Fibroblast of lung (primary cell): ENCODE data around the gene FOXF2.

Source experiments
- EZH2 ChIP-seq: IDR thresholded peaks from 2 replicates; pipeline ENCODE4 v1.5.1; 2012; ENCODE audit warnings: low read length, control low read depth, mild to moderate bottlenecking; ENCODE audit errors: missing control alignments
- TF ChIP-seq, protein P1 (sequence below), 2 donors: IDR thresholded peaks in 1 of 2; conservative IDR thresholded peaks in 1 of 2; 1 replicate in 1 of 2; 2 replicates in 1 of 2; pipeline ENCODE4 v1.5.1; 2011 to 2012; ENCODE audit warnings: low read length in 2 of 2, control low read depth in 1 of 2, inconsistent platforms in 1 of 2, low read depth in 1 of 2, mild to moderate bottlenecking in 1 of 2

DNA sequence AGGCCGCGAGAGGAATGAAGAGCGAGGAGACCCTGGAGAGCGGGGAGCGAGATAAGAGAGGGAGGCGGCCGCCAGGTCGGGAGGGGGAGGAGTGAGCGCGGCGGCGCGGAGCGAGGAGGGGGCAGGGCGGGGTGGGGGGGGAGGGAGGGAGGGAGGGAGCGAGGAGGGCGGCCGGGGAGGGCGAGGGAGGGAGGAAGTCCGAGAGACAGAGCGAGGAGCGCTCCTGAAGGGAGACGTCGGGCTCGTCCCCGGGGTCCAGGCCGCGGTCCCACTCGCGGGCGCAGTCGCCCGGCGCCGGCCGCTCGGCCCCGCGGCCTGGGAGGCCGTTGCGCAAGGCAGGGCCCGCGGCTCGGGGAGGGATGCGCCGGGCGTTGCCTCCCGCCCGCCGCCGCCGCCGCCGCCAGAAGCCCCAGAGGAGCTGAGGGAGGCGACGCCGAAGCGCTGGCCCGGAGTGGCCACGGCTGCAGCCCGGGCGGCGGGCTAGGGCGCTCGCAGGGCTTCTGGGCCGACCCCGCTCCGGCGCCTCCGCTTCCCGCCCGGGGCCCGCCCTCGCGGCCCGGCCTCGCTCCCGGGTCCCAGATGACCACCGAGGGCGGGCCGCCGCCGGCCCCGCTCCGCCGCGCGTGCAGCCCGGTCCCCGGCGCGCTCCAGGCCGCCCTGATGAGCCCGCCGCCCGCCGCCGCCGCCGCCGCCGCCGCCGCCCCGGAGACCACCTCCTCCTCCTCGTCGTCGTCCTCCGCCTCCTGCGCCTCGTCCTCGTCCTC, at the start of gene FOXF2:
- TF ChIP-seq, protein P1, sequence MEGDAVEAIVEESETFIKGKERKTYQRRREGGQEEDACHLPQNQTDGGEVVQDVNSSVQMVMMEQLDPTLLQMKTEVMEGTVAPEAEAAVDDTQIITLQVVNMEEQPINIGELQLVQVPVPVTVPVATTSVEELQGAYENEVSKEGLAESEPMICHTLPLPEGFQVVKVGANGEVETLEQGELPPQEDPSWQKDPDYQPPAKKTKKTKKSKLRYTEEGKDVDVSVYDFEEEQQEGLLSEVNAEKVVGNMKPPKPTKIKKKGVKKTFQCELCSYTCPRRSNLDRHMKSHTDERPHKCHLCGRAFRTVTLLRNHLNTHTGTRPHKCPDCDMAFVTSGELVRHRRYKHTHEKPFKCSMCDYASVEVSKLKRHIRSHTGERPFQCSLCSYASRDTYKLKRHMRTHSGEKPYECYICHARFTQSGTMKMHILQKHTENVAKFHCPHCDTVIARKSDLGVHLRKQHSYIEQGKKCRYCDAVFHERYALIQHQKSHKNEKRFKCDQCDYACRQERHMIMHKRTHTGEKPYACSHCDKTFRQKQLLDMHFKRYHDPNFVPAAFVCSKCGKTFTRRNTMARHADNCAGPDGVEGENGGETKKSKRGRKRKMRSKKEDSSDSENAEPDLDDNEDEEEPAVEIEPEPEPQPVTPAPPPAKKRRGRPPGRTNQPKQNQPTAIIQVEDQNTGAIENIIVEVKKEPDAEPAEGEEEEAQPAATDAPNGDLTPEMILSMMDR (conservative IDR thresholded peaks at IDR 0.05 in 1 of 2, IDR thresholded peaks at IDR 0.05 in 1 of 2; ENCODE audit: low read depth in 1 of 2, low read length in 2 of 2), result no peak
- no peak for TF ChIP-seq EZH2
